GM18502 (cell line): ENCODE data around the gene ASTN2.
"Not testable (repeated sequence)": the region's sequence is repeated elsewhere in the genome, so short reads cannot be mapped to it uniquely, and the experiment has no call there.

Source experiments
- ATAC-seq: cut with Tn5 transposase; IDR thresholded peaks from one replicate; pipeline ENCODE4 v1.9.1; 2021; ENCODE audit warnings: mild to moderate bottlenecking; ENCODE audit not compliant: unreplicated experiment, poor library complexity

ASTN2 gene

GRCh38 chr9:116901260-116901659, 513.6 kb downstream of the ASTN2 start:
- ATAC-seq: no peak

DNA sequence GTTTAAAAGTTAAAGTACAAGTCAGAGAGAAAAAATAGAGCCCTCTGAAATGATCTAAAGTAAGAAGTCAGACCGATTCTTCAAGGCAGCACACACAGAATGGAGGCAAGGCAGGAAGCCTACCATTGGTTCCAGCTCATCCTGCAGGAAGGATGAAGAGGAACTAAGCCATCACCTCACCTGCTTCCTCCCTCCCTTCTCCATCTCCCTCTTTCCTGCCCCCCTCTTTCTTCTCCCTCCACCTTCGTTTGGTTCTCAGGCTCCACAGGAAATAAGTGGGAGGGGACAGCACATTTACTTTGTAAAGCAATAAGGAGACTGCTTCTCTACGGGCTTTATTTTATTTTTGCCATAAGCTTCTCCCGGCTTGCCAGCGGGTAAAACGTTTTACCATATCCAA, 514.3 kb downstream of the ASTN2 start:
- ATAC-seq: no peak

DNA sequence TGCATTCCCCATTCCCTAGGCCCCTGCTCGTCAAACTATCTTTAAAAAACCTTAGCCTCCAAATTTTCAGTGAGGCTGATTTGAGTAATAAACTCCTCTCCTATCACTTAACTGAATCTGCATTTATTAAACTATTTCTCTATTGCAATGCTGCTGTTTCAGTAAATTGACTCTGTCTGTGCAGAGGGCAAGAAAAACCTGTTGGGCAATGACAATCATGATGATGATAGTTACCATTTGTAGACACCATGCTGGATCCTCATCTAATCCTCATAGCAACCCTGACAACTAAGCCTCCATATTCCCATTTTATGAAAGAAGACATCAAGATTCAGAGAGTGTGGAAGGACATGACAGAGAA, 514.9 kb downstream of the ASTN2 start:
- no peak for ATAC-seq

- ATAC-seq: no peak
These were observed 515.4 kb downstream of the ASTN2 start for GRCh38 chr9:116899337-116900006.

GRCh38 chr9:116898131-116898530, 516.7 kb downstream of the ASTN2 start:
- ATAC-seq: not testable (repeated sequence)

GRCh38 chr9:116897201-116897600, 517.7 kb downstream of the ASTN2 start:
- ATAC-seq: no peak

DNA sequence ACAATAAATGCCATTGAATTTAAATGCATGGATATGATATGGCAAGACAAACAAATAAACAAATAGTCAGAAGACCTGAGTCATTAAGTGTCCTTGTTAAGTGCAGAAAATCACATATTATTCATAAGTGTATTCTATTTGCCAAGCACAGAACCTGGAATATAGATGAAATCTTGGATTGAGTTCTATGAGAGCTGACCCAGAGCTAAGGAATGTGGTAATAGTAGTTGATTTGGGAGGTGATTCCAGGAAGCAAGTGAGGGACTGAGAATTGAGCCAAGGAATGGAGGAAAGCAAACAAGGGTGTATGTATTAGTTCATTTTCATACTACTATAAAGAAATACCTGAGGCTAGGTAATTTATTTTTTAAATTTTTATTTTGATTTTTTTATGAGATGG, 518.9 kb downstream of the ASTN2 start:
- ATAC-seq: no peak

- ATAC-seq: no peak
These were observed 523.4 kb downstream of the ASTN2 start for GRCh38 chr9:116891424-116891823.

DNA sequence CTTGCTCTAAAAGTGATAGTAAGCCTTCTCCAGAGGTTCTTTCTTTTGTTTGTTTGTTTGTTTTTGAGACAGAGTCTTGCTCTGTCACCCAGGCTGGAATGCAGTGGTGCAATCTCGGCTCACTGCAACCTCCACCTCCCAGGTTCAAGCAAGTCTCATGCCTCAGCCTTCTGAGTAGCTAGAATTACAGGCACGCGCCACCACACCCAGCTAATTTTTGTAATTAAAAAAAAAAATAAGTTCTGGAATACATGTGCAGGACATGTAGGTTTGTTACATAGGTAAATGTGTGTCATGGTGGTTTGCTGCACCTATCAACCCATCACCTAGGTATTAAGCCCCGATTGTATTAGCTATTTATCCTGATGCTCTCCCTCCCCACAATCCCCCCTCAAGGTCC, 526.4 kb downstream of the ASTN2 start:
- ATAC-seq: not testable (repeated sequence)

- ATAC-seq: no peak
These were observed 526.8 kb downstream of the ASTN2 start for GRCh38 chr9:116888066-116888465.

GRCh38 chr9:116883676-116884075, 531.2 kb downstream of the ASTN2 start:
- no peak for ATAC-seq

DNA sequence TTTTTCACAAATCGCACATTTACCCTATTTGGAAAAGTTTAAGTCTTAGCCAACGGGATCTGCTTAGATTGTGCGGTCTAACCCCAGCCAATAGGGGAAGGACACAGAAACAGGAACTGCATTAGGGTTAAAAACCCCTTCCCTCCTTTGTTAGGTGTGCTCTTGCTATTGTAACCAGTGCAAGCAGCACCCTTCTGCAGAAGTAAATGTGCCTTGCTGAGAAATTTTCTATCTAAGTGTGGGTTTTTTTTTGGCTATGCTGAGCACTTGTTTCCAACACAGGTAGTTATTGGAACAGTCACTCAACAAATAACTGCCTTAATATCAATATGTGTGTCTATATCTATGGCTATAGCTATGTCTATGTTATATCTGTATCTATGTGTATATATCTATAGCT, 537.8 kb downstream of the ASTN2 start:
- ATAC-seq: no peak

GRCh38 chr9:116875576-116875975, 539.3 kb downstream of the ASTN2 start:
- ATAC-seq: no peak

- no peak for ATAC-seq
These were observed 540.6 kb downstream of the ASTN2 start for GRCh38 chr9:116873937-116874914.

GRCh38 chr9:116873491-116873890, 541.4 kb downstream of the ASTN2 start:
- no peak for ATAC-seq

GRCh38 chr9:116870566-116870965, 544.3 kb downstream of the ASTN2 start:
- ATAC-seq: no peak

DNA sequence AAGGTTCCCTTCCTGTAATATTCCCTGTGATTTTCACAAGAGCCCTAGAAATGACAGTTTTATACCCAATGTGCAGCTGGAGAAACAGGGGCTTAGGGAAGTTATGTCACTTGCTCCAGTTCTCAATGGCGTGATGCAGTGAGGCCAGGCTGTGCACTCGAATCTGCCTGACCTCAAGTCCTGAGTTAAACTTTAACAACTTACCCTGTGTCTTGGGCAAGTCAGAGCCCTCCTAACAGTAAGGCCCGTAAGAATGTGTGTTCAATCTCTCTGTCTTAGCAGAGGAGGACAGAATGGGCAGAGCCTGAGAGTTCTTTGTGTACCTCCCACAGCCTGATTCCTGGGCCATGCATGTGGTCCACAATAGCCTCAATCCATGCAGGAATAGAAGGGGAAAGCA, 546.7 kb downstream of the ASTN2 start:
- no peak for ATAC-seq

DNA sequence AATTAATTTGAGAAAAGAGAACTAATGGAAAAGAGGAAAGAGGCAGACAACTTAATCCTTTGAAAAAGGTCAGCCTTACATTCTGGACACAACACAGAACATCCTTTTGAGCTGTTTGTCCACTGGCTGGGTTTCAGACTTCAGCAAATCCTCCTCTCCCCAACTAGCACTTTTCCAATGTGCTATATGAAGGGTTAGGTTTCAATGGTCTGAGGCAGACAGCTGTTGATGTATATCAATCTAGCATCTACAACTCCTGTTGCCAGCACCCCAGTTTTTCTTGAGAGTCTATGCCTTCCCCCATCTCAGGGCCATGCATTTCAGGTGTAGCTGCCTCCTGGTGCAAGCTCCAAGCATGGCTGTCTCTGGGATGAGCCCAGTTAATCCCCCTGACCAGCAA, 553.5 kb downstream of the ASTN2 start:
- no peak for ATAC-seq

DNA sequence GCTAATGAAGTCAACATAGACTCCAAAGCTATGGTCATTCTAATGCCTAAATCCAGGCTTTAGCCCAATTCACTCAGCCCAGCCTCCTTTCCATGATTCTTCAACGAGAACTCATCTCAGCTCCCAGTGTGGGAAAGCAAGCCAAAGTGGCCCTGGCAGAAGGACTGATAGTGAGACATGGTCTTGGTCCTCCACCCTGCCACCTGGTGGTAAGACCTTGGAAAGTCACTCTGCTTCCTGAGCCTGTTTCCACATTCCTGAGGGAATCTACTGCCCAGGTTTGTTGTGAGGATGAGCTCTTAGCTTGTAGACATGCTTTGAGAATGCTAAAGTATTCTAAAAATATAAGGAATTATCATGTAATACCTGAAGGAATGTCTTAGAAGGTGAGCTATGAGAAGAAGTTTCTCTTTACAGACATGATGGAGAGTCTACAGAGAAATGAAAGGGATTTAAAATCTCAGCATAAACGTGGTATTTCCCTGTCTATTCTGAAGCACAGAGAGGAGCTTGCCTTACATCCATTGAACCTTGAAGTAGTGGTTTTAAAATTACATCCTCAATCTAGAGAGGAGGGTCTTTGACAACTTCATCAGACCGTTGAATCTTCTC, 554.2 kb downstream of the ASTN2 start:
- peak; percentile 61 for ATAC-seq

DNA sequence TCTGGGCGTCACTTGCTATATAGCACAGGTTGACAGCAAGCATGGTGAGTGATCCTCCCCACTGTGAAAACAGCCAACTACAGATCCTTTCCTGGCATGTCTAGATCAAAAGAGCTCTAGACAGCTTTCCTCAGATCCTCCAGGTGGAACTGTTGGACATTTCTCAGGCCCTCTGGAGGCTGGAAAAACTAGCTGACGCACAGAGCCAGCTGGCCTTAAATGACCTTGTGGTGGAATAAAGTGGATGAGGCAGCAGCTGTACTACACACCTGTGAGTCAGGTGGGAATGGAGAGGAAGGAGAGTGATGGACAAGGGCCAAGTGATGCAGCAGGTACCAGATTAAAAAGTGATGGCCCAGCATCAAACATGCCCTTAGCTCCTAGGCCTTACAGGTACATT, 555.1 kb downstream of the ASTN2 start:
- no peak for ATAC-seq

DNA sequence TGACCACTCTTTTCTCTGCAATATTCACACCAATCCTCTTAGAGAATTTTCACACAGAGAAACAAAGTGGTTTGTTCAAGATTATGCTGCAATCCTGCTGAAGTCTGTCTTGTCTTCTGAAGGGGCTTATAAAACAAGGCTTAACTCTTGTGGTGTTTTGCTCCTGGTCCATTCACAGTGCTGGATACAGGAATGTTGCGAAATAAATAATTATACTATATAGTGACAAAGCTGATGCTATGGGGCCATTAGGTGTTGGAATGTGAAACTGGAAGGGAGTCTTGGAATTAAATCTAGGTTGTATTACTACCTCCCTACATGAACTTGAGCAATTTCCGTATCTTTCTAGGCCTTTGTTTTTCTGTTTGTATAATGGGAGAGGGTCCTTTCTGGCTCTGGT, 557.5 kb downstream of the ASTN2 start:
- no peak for ATAC-seq
